ENCODE measurements around the gene FUCA1.

- TF ChIP-seq CTCF (IDR thresholded peaks at IDR 0.05; ENCODE audit: insufficient read depth, low read length) (no peak), POLR2AphosphoS5 (IDR thresholded peaks at IDR 0.05; ENCODE audit: low read depth) (peak; percentile 23; the same call in 1 of the 2 replicates)
These were observed 29.0 kb upstream of the FUCA1 start for GRCh38 chr1:23897083-23897482.
